ENCODE data around the gene TNS1. TPM values are rescaled to one million over a fixed set of nuclear protein-coding genes. Genes with fewer than 3 reads are reported as not detected.

The TNS1 gene
- total RNA-seq, 1 experiment from 2014 or later: 1.5 TPM

GRCh38 chr2:217751192-217751591 lies 251.6 kb downstream of the TNS1 start:
- H3K27ac ChIP-seq (ENCODE audit: low read length): no peak overlapping the region
- no peak for ATAC-seq
- H3K9me3 ChIP-seq (ENCODE audit: low read length): no peaks in the 10 kb centered on the region
- DNase-seq: no peak
- H3K4me2 ChIP-seq (ENCODE audit: low read length): no peak overlapping the region
- H3K9ac ChIP-seq (ENCODE audit: low read length): no peak overlapping the region
- H4K20me1 ChIP-seq (ENCODE audit: low read length): no peaks in the 10 kb centered on the region
- TF ChIP-seq CTCF (conservative IDR thresholded peaks at IDR 0.05; ENCODE audit: low read depth, low read length) (no peak), EZH2 (IDR thresholded peaks at IDR 0.05; ENCODE audit: low read length, unreplicated experiment) (no peak), EZH2phosphoT487 (IDR thresholded peaks at IDR 0.05; ENCODE audit: borderline replicate concordance, low read length) (no peak)
- H2AFZ ChIP-seq (ENCODE audit: low read length): no peak overlapping the region
- H3F3A ChIP-seq (ENCODE audit: low read length, unreplicated experiment): no peaks in the 10 kb centered on the region
- no peaks in the 10 kb centered on the region for H3K36me3 ChIP-seq (ENCODE audit: low read depth, low read length)
- BruUV-seq (replicated peaks): no TSS peak
- H3K9me2 ChIP-seq (replicated peaks; ENCODE audit: low read length): no peaks in the 10 kb centered on the region
- H3K79me2 ChIP-seq (ENCODE audit: low read length): no peaks in the 10 kb centered on the region
- no peak overlapping the region for H3K4me3 ChIP-seq (ENCODE audit: low read length)
- H3K4me1 ChIP-seq (ENCODE audit: insufficient read depth, low read length): no peaks in the 10 kb centered on the region
- CTCF ChIA-PET: no interaction called here
- POLR2A ChIA-PET (ENCODE audit: unreplicated experiment): no interaction called here
- H3K27me3 ChIP-seq (ENCODE audit: low read length): peaks cover 32% of the 10 kb centered on the region
- intact Hi-C loops (cut with micrococcal nuclease): no loop called here

Small RNA genes lying within 50 kb of the gene (microRNA-seq; reads per million reads assigned to microRNA genes)
- gene MIR6809 (ENCODE audit: unreplicated experiment): not detected

Other genes starting within 250 kb of the TNS1 start
- gene RUFY4, start 66.3 kb upstream of the TNS1 start, total RNA-seq (2014; rRNA removed): not detected in 2 replicates
- not detected in 2 replicates for gene CXCR2, start 123.0 kb upstream of the TNS1 start, total RNA-seq (2014; rRNA removed)
- not detected in 2 replicates for gene CXCR1, start 164.0 kb upstream of the TNS1 start, total RNA-seq (2014; rRNA removed)
- gene ARPC2, start 214.2 kb upstream of the TNS1 start, total RNA-seq (2014; rRNA removed): 210 and 213 TPM in 2 replicates